Esophagus squamous epithelium (tissue), 4 donors: ENCODE measurements around the gene CD58.

ENCODE experiments used
- POLR2A ChIP-seq, 4 donors: fragments of 450-650 bp; IDR thresholded peaks; one replicate each; pipeline ENCODE4 v1.6.1; 2017; ENCODE audit warnings: antibody characterized with exemption in 4 of 4, mild to moderate bottlenecking in 4 of 4, moderate library complexity in 3 of 4
- TF ChIP-seq, protein P1 (sequence below), 6 experiments: fragments of 450-650 bp in 4 of 6; fragments of 200-600 bp in 2 of 6; sonication (generic) in 2 of 6; IDR thresholded peaks; one replicate each; pipeline ENCODE4 v1.5.1; 2016 to 2019; ENCODE audit warnings: antibody characterized with exemption in 6 of 6, mild to moderate bottlenecking in 4 of 6, moderate library complexity in 4 of 6

GRCh38 chr1:116492358-116492811 lies 78.4 kb downstream of the CD58 start:
- TF ChIP-seq, protein P1, sequence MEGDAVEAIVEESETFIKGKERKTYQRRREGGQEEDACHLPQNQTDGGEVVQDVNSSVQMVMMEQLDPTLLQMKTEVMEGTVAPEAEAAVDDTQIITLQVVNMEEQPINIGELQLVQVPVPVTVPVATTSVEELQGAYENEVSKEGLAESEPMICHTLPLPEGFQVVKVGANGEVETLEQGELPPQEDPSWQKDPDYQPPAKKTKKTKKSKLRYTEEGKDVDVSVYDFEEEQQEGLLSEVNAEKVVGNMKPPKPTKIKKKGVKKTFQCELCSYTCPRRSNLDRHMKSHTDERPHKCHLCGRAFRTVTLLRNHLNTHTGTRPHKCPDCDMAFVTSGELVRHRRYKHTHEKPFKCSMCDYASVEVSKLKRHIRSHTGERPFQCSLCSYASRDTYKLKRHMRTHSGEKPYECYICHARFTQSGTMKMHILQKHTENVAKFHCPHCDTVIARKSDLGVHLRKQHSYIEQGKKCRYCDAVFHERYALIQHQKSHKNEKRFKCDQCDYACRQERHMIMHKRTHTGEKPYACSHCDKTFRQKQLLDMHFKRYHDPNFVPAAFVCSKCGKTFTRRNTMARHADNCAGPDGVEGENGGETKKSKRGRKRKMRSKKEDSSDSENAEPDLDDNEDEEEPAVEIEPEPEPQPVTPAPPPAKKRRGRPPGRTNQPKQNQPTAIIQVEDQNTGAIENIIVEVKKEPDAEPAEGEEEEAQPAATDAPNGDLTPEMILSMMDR (IDR thresholded peaks at IDR 0.05) = no peak
- TF ChIP-seq POLR2A (IDR thresholded peaks at IDR 0.05) = no peak
